Measurements from ENCODE around the gene G6PC2.

Gene G6PC2

DNA sequence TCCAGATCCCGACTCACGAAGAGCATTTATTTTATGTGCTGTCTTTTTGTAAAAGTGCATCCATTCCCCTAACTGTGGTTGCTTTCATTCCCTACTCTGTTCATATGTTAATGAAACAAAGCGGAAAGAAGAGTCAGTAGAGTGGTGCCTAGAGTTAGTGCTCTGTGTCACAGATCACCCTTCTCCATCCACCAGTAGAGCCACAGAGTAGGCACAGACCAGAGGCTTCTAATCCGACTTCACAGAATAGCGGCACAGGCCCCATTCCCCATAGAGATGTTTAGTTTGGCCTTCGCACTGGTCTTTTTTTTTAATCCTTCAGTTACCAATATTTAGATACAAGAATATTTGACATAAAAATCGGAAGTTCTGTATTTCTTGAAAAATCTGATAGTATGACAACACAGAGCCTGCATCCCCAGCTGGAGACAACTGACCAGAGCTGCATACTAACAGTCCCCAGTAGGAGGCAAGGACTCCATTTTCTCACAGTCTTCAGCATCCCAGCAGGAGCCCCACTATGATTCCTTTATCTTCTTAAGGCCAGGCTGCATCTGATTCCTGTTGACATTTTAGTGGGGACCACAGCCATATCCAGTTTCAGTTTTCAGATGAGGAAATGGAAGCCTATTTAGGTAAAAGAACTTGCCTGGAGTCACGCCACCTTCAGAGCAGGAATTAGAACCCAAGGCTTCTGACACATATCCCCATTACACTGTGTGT is 7.0 kb downstream of the G6PC2 start:
- TF ChIP-seq CTCF (IDR thresholded peaks at IDR 0.05; ENCODE audit: insufficient read depth, low read length, poor library complexity, severe bottlenecking): no peak
- no peaks in the 10 kb centered on the region; the same call in 1 of the 2 replicates for H3K27me3 ChIP-seq (replicated peaks; ENCODE audit: control insufficient read depth, insufficient read depth, low read length)
- DNase-seq (ENCODE audit: extremely low read depth, insufficient read length): no peak

DNA sequence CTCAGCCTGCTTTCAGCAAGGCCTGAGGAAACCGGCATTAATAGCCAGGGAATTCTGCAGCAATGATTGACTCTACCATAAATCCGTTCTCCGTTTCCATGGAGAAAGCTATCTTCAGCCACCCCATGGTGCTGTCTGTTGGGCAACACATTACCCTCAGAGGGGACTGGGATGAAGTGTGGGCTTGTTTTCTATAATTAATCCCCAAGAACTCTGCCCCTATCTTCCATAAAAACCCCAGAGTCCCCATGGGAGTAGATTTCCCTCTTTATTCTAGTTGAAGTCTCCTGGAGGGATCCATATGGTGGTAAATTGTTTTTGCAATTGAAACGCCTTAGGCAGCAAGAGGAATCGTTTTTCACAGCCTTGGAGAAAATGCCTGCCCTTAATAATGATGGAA is 9.2 kb downstream of the G6PC2 start:
- DNase-seq (ENCODE audit: extremely low read depth, insufficient read length): no peak
- no peak overlapping the region for H3K4me3 ChIP-seq (replicated peaks; ENCODE audit: low read depth, low read length)
- no peaks in the 10 kb centered on the region; the same call in 1 of the 2 replicates for H3K27me3 ChIP-seq (replicated peaks; ENCODE audit: control insufficient read depth, insufficient read depth, low read length)
- no peak for TF ChIP-seq CTCF (IDR thresholded peaks at IDR 0.05; ENCODE audit: insufficient read depth, low read length, poor library complexity, severe bottlenecking)
- H3K36me3 ChIP-seq (ENCODE audit: control insufficient read depth, insufficient read depth, low read length): no peaks in the 10 kb centered on the region

More for the DNA sequence above, 7.0 kb downstream of the G6PC2 start:
- Histone ChIP-seq H3K36me3 (ENCODE audit: control insufficient read depth, insufficient read depth, low read length) (no peaks in the 10 kb centered on the region), H3K4me3 (replicated peaks; ENCODE audit: low read depth, low read length) (no peak overlapping the region)

GRCh38 chr2:168912466-168912865 is 11.4 kb downstream of the G6PC2 start:
- H3K36me3 ChIP-seq (ENCODE audit: control insufficient read depth, insufficient read depth, low read length): no peaks in the 10 kb centered on the region
- DNase-seq (ENCODE audit: extremely low read depth, insufficient read length): no peak
- TF ChIP-seq CTCF (IDR thresholded peaks at IDR 0.05; ENCODE audit: insufficient read depth, low read length, poor library complexity, severe bottlenecking): no peak
- H3K4me3 ChIP-seq (replicated peaks; ENCODE audit: low read depth, low read length): no peak overlapping the region
- no peaks in the 10 kb centered on the region; the same call in 1 of the 2 replicates for H3K27me3 ChIP-seq (replicated peaks; ENCODE audit: control insufficient read depth, insufficient read depth, low read length)

DNA sequence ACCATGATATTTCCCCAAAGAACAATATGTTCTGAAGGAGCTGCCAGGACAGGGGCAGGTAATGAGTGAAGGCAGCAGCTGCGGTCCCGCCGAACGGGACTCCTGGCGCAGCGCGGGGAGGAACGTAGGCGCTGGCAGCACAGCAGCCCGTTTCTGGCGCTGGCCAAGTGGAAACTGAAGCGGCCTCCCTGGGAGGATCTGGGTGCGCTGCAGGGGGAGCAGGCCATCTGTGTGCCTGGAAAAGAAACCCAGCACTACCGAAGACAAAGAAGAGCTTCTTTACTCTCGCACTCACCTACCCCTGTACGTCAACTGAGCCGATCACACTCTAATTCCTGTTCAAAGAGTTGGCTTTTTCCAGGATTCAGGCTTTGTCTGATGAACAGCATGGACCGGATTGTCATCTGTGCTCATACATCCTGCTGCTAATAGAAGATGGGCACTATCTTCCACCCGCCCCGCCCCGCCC is 11.8 kb downstream of the G6PC2 start:
- no peaks in the 10 kb centered on the region for H3K36me3 ChIP-seq (ENCODE audit: control insufficient read depth, insufficient read depth, low read length)
- no peak for TF ChIP-seq CTCF (IDR thresholded peaks at IDR 0.05; ENCODE audit: insufficient read depth, low read length, poor library complexity, severe bottlenecking)
- no peak for DNase-seq (ENCODE audit: extremely low read depth, insufficient read length)
- no peak overlapping the region for H3K4me3 ChIP-seq (replicated peaks; ENCODE audit: low read depth, low read length)
- H3K27me3 ChIP-seq (replicated peaks; ENCODE audit: control insufficient read depth, insufficient read depth, low read length): no peaks in the 10 kb centered on the region; the same call in 1 of the 2 replicates

- Histone ChIP-seq H3K4me3 (replicated peaks; ENCODE audit: low read depth, low read length) (no peak overlapping the region), H3K27me3 (replicated peaks; ENCODE audit: control insufficient read depth, insufficient read depth, low read length) (no peaks in the 10 kb centered on the region; the same call in 1 of the 2 replicates), H3K36me3 (ENCODE audit: control insufficient read depth, insufficient read depth, low read length) (no peaks in the 10 kb centered on the region)
- no peak for TF ChIP-seq CTCF (IDR thresholded peaks at IDR 0.05; ENCODE audit: insufficient read depth, low read length, poor library complexity, severe bottlenecking)
- no peak for DNase-seq (ENCODE audit: extremely low read depth, insufficient read length)
Measured at GRCh38 chr2:168913495-168913894, 12.4 kb downstream of the G6PC2 start.
